Upper lobe of right lung (tissue), 1 donor: Measurements from ENCODE around the gene C4B. TPM values are rescaled to one million over a fixed set of nuclear protein-coding genes. Genes with fewer than 3 reads are reported as not detected.
A peak's percentile ranks its signal among the peaks of the same experiment; 100 is the strongest.
"Not testable (repeated sequence)": the region's sequence is repeated elsewhere in the genome, so short reads cannot be mapped to it uniquely, and the experiment has no call there.

ENCODE experiments used
- ATAC-seq: fragments of 200-7000 bp; cut with Tn5 transposase; one replicate; pipeline ENCODE4 v1.9.1; 2020; ENCODE audit warnings: mild to moderate bottlenecking, moderate library complexity
- DNase-seq: peaks from one replicate; pipeline ENCODE4 v3.0.0-alpha.2; 2020
- H3K27ac ChIP-seq: fragments of 200-600 bp; one replicate; pipeline ENCODE4 v1.8.0; 2022
- H3K27me3 ChIP-seq: fragments of 200-600 bp; one replicate; pipeline ENCODE4 v1.8.0; 2022; ENCODE audit warnings: mild to moderate bottlenecking
- H3K36me3 ChIP-seq: fragments of 200-600 bp; one replicate; pipeline ENCODE4 v1.8.0; 2022
- H3K4me1 ChIP-seq: fragments of 200-600 bp; one replicate; pipeline ENCODE4 v1.8.0; 2022
- H3K4me3 ChIP-seq: fragments of 200-600 bp; one replicate; pipeline ENCODE4 v1.8.0; 2022; ENCODE audit warnings: mild to moderate bottlenecking
- H3K9me3 ChIP-seq: fragments of 200-600 bp; one replicate; pipeline ENCODE4 v1.8.0; 2022
- CTCF ChIP-seq: fragments of 200-600 bp; IDR thresholded peaks from one replicate; pipeline ENCODE4 v1.8.0; 2022; ENCODE audit warnings: antibody characterized with exemption
- intact Hi-C: fragments of 100-400 bp; cut with DNase I; formaldehyde crosslinking; loops from one replicate; pipeline ENCODE4 v1.11.0; 2022
- total RNA-seq: library from RNA; stranded (reverse); fragmentation: NEBNext Ultra II Directional; extraction: Animal tissue kit (Norgen Biotek cat#: 25700); gene quantifications from one replicate; pipeline ENCODE4 v1.2.1, GENCODE V29; 2021
- donor health status: DM: no; HTN: yes; CAD: no; lungs with severe emphysema.

Gene C4B
- total RNA-seq, 1 donor from 2014 or later = 166 TPM

DNA sequence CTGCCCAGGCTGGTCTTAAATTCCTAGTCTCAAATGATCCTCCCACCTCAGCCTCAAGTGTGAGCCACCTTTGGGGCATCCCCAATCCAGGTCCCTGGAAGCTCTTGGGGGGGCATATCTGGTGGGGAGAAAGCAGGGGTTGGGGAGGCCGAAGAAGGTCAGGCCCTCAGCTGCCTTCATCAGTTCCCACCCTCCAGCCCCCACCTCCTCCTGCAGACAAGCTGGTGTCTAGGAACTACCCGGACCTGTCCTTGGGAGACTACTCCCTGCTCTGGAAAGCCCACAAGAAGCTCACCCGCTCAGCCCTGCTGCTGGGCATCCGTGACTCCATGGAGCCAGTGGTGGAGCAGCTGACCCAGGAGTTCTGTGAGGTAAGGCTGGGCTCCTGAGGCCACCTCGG, 24.3 kb downstream of the C4B start:
- intact Hi-C loops, H3K36me3 ChIP-seq, ATAC-seq, H3K27ac ChIP-seq, H3K4me1 ChIP-seq, H3K4me3 ChIP-seq, DNase-seq, H3K27me3 ChIP-seq, H3K9me3 ChIP-seq: not testable (repeated sequence)

- intact Hi-C loops, DNase-seq, H3K27me3 ChIP-seq, ATAC-seq, H3K36me3 ChIP-seq, H3K4me1 ChIP-seq, H3K9me3 ChIP-seq, H3K4me3 ChIP-seq, H3K27ac ChIP-seq: not testable (repeated sequence)
These were observed 25.0 kb downstream of the C4B start for GRCh38 chr6:32039321-32040274.

DNA sequence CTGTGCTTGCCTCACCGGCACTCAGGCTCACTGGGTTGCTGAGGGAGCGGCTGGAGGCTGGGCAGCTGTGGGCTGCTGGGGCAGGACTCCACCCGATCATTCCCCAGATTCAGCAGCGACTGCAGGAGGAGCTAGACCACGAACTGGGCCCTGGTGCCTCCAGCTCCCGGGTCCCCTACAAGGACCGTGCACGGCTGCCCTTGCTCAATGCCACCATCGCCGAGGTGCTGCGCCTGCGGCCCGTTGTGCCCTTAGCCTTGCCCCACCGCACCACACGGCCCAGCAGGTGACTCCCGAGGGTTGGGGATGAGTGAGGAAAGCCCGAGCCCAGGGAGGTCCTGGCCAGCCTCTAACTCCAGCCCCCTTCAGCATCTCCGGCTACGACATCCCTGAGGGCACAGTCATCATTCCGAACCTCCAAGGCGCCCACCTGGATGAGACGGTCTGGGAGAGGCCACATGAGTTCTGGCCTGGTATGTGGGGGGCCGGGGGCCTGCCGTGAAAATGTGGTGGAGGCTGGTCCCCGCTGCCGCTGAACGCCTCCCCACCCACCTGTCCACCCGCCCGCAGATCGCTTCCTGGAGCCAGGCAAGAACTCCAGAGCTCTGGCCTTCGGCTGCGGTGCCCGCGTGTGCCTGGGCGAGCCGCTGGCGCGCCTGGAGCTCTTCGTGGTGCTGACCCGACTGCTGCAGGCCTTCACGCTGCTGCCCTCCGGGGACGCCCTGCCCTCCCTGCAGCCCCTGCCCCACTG, 25.9 kb downstream of the C4B start:
- intact Hi-C loops, H3K27me3 ChIP-seq, H3K27ac ChIP-seq, H3K9me3 ChIP-seq, H3K4me1 ChIP-seq, H3K36me3 ChIP-seq, DNase-seq, H3K4me3 ChIP-seq, ATAC-seq: not testable (repeated sequence)

DNA sequence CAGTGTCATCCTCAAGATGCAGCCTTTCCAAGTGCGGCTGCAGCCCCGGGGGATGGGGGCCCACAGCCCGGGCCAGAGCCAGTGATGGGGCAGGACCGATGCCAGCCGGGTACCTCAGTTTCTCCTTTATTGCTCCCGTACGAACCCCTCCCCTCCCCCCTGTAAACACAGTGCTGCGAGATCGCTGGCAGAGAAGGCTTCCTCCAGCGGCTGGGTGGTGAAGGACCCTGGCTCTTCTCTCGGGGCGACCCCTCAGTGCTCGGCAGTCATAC, 26.4 kb downstream of the C4B start:
- H3K4me1 ChIP-seq, H3K27me3 ChIP-seq, H3K4me3 ChIP-seq, ATAC-seq, H3K9me3 ChIP-seq, intact Hi-C loops, H3K27ac ChIP-seq, DNase-seq, H3K36me3 ChIP-seq: not testable (repeated sequence)

GRCh38 chr6:32041385-32041784, 26.8 kb downstream of the C4B start:
- H3K9me3 ChIP-seq, H3K4me1 ChIP-seq, ATAC-seq, H3K4me3 ChIP-seq, H3K27ac ChIP-seq, intact Hi-C loops, H3K27me3 ChIP-seq, H3K36me3 ChIP-seq, DNase-seq: not testable (repeated sequence)

GRCh38 chr6:32042276-32042675, 27.7 kb downstream of the C4B start:
- H3K27ac ChIP-seq, intact Hi-C loops, H3K36me3 ChIP-seq, ATAC-seq, H3K4me3 ChIP-seq, H3K9me3 ChIP-seq, H3K4me1 ChIP-seq, H3K27me3 ChIP-seq, DNase-seq: not testable (repeated sequence)

DNA sequence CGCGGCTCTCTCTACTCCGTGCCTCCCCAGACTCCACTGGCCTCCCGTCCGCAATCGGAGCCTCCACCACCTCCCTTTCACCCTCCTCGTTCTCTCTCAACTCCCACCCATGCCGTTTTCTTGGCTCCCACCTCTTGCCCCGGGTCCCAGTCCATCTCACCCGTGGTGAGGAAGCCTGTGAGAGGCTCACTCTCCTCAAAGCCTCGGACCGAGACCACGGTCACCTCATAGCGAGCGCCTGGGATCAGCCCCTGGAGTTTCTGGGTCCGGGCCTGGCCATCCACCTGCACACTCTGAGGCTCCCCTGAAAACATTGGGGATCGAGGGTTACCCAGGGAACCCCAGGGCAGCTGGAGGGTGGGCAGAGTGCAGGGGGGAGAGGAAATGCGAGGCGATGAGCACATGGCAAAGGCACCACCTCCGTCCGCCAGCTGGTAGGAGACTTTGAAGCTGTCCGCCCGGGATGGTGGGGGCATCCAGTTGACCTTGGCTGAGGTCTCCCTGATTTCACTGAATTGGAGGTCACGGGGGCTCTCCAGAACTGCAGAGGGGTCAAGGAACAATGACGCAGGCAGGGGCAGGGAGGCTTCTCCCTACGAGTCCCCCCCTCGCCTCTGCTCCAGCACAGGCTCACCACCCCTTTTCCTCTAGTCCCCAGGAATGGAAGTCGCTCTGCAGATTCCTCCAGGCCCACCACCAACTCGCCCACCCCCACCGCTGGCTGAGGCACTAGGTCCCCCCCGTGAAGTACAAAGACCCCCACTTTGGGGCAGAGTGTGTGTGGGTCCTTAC, 29.2 kb downstream of the C4B start:
- not testable (repeated sequence) for ATAC-seq

DNA sequence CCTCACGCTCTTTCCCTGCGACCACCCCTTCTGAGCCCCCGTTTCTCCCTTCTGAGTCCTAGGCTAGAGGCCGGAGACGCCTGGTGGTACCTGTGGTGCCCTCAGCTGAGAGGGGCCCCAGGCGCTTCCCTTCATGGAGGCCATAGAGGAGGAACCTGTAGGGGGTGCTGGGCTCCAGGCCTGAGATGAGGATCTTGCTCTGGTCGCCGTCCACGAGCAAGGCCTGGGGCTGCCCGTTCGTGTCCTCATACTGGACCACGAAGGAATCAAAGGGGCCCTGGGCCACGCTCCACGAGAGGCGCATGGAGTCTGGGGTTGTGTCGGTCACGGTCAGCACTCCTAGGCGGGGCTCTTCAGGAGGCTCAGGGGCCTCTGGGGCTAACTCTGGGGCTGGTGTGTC, 30.3 kb downstream of the C4B start:
- ATAC-seq, DNase-seq, H3K27ac ChIP-seq, H3K4me3 ChIP-seq, H3K4me1 ChIP-seq, H3K27me3 ChIP-seq, H3K9me3 ChIP-seq, intact Hi-C loops: not testable (repeated sequence)
- H3K36me3 ChIP-seq = peaks cover 18% of the 10 kb centered on the region

More for the DNA sequence above, 29.2 kb downstream of the C4B start:
- H3K4me3 ChIP-seq, intact Hi-C loops, H3K9me3 ChIP-seq, H3K4me1 ChIP-seq, DNase-seq, H3K27me3 ChIP-seq, H3K27ac ChIP-seq: not testable (repeated sequence)
- peaks cover 18% of the 10 kb centered on the region for H3K36me3 ChIP-seq

DNA sequence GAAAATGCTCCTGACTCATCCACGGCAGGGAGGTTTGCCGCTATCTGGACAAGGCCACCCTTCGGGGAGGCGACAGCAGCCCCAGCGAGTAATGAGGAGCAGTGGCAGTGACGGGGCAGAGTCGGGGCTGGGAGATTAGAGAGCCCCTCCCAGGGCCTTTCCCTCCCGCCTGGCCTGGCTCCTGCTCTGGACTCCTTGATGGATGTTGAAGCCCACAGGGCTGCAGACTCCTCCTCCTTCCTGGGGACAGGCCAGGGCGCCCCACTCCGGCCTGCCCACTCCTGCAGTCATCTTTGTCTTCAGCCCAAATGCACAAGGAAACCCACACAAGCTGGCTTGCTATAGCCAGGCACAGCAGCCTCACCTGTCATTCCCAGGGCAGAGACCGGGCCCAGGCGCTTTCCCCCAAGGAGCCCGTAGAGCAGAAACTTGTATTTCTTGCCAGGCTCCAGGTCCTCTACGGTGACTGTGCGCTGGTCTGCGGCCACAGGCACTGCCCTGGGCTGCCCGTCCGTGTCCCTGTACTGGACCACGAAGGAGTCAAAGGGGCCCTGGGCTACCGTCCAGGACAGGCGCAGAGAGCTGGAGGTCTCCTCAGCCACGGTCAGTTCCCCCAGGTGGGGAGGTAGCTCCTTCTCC, 31.3 kb downstream of the C4B start:
- Histone ChIP-seq H3K27ac (peak overlapping the region; percentile 30), H3K4me1 (no peaks in the 10 kb centered on the region), H3K4me3 (no peak overlapping the region), H3K27me3 (no peaks in the 10 kb centered on the region), H3K9me3 (no peaks in the 10 kb centered on the region), H3K36me3 (peaks cover 18% of the 10 kb centered on the region)
- ATAC-seq = no peak
- intact Hi-C loops = no loop called here
- DNase-seq = no peak
- TF ChIP-seq CTCF = no peak
